HG03159 (cell line): ENCODE results near the gene MRPS27.
A peak's percentile ranks its signal among the peaks of the same experiment; 100 is the strongest.
"Not testable (repeated sequence)": the region's sequence is repeated elsewhere in the genome, so short reads cannot be mapped to it uniquely, and the experiment has no call there.

Experiments used
- ATAC-seq: cut with Tn5 transposase; IDR thresholded peaks from one replicate; pipeline ENCODE4 v1.9.1; 2021; ENCODE audit warnings: mild to moderate bottlenecking, moderate library complexity; ENCODE audit not compliant: unreplicated experiment

Gene MRPS27

DNA sequence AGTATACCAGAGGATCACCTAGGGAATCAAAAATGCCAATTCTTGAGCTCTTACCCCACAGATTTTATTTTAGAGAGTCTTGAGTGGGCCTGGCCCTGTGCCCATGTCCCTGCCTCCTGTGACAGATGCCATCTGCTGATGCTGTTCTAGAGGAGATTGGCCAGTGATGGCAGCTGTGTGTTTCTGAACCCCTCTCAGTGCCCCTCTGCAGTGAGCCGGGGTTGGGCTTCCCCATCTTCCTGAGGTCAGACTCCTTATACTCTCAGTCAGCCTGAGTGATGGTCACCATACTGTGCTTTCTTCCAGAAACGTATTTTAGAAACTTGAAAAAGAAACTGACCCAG lies 6.2 kb upstream of the MRPS27 start:
- ATAC-seq = no peak

DNA sequence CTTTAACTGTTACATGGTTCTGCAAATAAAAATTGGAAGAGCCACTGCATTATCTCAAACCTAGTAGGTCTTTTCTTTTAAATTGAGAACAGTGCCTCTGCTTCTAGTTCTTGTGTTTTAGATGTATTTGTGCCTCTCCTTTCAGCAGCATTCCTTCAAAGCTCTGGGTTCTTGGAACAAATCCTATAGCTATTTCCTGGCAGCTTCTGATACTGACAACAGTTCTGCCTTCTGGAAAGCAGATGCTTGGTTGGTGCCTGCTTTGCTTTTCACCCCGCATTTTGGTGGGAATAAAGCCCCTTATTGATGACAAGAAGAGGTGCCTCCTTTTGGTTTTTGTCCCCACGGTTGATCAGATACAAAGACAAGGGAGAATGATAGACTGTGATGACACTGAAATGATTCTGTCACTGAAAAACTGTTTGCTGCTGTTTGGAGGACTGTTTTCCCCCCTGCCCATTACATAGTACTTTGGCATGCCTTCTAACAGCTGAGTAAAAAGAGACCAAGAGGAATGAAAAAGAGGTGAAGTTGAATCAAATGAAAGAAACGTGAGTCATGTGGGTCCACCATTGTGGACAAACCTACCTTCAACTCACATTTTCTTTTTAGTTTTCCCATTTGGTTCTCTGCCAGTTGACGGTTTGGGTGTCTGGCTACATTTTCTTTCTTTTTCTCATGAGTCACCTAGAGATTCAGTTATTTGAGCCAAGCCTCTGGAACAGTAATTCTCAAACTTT lies 5.7 kb upstream of the MRPS27 start:
- ATAC-seq = no peak

DNA sequence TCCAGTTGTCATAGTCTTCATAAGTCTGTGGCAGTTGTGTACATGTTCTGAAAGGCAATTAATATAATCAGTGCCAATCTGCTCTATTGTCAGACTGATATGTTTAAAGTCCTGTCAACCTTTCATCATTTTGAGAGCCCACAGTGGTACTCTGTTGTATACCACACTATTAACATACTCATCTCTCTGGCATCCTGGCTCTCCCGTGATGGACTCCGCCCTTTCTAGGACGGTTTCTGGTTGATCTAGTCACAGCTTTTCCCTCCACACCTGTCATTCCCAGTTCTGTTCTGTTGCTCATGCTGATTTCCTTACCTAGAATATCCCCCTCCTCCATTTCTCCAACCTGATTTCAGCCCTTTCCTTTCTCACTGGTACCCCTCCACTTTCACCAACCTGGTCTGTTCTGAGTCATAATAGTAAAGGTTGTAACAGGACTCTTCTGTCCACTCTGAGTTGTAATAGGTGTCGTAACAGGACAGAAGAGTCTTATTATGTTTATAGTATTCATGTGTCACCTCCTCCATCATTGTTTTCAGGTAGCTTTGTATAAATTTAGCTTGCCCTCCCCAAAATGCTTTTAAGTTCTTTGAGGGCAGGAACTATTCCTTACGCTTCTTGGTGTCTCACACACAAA lies 4.3 kb upstream of the MRPS27 start:
- ATAC-seq = no peak

DNA sequence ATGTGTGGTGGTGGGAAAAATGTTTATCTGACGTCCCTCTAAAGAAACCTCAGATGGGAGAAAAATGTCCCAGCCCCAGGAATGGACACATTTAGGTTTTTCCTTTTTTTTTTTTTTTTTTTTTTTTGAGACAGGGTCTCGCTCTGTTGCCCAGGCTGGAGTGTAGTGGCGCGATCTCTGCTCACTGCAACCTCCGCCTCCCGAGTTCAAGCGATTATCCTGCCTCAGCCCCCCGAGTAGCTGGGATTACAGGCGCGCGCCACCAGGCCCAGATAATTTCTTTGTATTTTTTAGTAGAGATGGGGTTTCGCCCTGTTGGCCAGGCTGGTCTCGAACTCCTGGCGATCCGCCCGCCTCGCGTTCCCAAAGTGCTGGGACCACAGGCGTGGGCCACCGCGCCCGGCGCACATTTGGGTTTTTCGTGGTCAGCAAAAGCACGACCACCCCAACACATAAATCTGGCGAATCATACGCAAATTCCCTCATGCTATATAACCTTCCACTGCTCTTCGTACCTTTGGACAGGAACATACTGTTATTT lies 535 bp downstream of the MRPS27 start:
- ATAC-seq = peak; percentile 3

DNA sequence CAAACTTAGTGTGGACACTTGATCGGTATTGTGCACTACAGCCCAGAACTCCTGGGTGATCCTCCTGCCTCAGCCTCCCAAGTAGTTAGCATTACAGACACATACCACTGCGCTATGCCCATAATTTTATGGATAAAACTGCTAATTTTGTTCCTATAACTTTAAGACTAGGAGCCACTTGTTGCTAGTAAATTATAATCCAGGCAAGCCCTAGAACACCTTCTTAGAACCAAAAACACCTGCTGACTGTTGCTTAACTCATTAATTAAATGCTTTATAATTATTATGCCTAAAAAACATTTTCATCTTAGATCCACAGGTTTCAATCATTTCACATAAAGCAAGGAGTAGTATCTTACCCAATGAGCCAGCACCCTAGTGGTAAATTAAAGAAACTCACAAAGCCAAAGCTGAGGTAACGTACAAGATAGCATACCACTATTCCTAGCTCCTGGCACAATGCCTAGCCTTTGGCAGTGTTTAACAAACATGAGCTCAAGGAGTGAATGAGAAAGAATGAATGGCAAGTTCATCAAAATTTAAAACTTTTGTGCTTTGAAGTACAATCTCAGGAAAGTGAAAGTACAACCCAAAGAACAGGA lies 5.4 kb downstream of the MRPS27 start:
- no peak for ATAC-seq

DNA sequence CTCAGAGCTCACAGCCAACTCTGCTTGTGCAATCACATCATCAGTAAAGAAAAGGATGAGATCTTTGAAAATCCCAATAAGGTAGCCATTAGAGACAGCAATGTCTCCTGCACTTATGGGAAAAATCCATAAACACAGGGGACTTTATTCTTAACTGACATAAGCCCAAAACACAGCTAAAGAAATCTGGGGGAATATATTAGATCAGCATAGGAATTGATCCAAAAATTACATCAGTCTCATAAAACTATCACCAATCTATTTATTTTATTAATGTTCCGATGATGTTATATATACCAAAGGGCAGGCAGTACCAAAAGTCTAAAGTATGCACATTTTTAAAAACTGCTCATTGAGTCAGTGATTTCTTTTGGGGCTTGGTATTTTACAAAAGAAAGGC lies 6.9 kb downstream of the MRPS27 start:
- no peak for ATAC-seq

DNA sequence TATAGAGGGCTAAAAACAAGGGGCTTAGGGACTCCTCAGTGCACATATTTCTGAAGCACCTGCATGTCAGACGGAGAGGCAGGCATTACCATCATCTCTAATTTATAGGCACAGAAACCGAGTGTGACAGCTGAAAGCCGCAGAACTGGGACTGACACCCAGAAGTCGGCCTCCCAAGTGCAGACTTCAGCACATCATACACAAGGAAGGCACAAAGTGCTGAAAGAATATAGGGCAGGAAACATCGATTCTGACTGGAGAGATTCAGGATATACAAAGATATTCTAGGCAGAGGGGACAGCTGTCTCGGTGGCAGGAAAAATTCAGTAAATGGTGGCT lies 11.2 kb downstream of the MRPS27 start:
- ATAC-seq = no peak

DNA sequence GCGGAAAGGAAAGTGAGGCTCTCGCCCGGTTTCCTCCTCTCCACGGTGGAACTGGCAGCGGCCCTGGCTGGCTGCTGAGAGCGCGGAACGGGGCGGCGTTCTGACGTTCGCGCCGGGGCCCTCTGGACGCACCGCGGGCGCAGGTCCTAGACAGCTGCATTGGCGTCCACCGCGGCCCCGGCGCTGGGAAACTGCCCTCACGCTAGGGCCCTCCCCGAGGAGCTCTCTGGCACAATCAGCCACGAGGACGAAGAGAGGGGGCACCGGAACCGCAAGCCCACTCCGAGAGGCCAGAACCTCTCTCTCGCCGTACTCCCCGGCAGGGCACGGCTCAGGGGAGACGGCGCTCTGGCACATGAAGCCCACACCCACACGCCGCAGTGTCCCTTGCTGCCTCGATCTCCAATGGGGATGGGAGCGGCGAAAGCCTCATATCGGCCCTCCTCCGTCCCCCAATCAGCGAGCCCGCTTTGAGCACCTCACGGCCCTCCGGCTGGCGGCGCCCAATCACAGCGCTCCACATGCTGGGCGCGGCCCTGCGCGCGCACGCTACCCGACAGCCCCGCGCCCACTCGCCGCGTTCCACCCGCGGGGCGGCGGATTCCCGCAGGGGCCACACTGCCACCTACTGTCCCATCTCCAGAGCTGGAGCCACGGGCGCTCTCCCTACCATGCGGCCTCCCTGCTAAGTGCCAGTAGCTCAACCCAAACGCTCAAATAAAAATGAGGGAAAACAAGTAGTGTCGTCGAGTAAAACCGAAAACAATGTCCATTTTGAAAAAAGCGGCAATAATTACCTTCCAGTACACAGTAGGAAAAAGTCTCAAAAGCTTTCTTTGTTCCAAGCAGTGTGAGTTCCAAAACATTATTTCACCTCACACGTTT lies 11.8 kb downstream of the MRPS27 start:
- peak; percentile 93 for ATAC-seq

DNA sequence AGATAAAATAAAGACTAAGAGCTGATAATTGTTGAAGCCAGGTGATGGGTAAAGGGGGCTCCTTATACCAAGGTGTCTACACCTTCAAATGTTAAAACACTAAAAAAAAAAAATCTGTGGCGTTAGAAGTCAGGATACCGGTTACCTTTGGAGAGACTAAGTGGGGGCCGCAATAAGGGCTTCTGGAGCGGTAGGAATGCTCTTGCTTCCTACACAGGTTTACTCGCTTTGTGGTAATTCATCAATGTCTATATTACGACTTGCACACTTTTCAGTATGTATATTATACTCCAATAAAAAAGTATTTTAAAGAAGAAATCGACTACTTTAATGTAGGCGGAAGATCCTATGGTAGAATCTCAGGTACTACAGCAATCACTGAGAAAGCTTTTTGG lies 12.5 kb downstream of the MRPS27 start:
- no peak for ATAC-seq

DNA sequence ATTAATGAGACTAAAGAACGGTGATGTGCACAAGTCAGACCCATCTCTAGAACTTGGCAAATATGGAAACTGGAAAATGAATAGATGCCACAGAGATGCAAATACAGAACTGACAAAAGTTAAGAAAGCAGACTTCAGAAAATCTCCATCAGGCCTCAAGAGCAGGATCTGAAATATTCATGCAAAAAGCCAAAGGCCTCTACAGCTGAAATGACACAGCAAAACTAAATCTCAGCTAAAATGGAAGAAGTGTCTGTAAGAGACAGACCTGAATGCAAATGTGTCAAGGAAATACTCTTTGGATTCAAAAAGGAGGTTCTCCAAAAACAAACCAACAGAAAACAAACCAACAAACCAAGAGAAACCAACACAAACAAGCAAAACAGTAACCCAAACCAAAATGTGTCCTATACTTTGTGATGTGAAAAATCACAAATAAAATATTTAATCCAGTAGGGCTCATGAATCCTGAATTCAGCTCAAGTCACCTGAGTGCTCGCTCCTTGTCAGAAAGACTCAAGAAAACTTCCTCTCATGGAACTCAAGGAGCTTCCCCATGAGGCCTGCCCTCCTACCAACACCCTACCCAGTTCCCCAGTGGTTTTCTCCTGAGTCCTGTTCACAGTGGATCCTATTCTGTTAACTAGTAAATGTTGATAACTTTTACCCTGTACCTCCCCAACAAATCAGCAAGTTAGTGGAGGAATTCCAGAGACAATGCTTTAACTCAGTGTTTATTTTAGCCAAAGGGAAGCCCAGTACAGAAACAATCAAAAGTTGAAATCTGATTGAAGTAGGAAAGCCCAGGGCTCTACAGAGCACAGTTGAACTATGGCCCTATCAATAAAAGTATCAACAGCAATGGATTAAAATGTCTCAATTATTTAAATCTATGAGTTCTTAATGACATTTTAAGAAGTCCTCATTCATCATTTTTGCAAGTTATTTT lies 14.6 kb downstream of the MRPS27 start:
- ATAC-seq = no peak

DNA sequence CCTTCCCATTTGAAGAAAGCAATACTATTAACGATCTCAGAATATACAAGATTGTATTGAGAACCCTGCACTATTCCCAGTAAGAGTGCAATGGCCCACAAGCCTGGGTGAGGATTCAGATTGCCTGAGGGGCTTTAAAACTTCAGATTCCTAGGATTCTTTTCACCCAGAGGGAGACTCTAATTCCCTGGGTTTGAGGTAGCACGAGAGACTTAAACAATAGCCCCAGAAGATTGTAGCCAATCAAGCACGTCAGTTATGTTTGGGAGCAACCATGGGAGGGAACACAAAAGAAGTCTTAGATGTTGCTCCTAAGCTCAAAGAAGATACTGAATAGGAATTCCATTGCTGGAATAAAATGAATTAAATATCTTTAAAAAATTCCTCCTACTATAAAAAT lies 17.9 kb downstream of the MRPS27 start:
- ATAC-seq = no peak

DNA sequence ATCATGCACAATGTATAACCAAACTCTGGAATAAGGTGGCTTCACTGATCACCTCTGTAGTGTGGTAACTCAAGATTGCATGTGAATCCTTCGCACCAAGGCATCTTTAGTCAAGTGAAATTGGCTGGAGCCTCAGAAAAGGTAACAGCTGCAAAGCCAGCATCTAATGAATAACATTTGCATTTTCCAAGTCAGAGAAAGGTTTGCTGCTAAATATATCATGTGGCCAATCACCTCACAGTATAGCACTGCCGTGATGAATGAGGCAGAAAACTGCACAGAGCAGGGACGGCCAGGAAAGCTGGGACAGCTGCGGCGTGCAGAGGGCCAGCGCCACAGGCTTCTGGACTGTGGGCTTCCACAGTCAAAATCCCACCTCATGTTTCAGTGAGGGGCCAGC lies 18.5 kb downstream of the MRPS27 start:
- ATAC-seq = peak; percentile 65

DNA sequence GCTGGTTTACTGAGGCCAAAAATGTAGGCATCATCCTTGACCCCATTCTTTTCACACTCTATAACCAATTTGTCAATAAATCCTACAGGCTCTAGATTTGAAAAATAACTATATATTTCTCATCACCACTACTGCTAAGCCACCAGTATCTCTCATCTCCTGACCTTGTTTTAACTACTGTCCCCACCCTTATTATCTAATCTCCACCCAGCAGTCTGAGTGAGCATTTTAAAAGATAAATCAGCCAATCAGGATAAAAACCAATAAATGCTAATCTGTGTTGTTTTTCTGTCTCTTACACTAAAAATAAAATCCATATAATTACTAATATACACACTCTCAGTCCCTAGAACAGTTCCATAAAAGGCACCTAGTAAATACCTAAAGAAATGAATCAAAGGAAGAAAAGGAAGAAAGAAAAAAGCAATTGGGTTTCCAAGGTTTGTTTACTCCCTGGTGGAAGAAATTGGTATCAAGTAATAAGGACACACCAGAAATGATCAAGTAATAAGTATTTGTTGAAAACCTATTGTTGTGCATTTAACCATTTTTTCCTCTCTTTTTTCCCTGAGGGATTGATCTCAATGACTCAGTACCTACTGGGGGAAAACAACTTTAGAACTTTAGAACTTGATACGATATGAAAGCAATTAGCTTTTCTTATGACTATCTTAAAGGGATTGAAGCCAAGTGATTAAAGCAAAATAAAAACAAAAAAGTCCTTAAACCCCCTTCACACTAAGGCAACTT lies 19.3 kb downstream of the MRPS27 start:
- no peak for ATAC-seq

DNA sequence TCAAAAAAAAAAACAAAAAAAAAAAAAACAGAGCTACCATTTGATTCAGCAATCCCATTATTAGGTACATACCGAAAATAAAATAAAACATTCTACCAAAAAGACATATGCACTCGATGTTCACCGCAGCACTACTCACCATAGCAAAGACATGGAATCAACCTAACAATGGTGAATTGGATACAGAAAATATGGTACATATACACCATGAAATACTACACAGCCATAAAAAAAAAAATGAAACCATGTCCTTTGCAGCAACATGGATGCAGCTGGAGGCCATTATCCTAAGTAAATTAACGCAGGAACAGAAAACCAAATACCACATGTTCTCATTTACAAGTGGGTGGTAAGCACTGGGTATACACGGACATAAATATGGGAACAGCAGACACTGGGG lies 21.3 kb downstream of the MRPS27 start:
- no peak for ATAC-seq

DNA sequence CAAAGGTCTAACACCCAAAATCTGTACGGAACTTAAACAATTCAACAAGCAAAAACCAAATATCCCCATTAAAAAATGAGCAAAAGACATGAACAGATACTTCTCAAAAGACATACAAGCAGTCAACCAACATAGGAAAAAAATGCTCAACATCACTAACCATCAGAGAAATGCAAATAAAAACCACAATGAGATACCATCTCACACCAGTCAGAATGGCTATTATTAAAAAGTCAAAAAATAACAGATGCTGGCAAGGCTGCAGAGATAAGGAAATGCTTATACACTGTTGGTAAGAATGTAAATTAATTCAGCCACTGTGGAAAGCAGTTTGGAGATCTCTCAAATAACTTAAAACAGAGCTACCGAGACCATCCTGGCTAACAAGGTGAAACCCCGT lies 21.9 kb downstream of the MRPS27 start:
- ATAC-seq = not testable (repeated sequence)

DNA sequence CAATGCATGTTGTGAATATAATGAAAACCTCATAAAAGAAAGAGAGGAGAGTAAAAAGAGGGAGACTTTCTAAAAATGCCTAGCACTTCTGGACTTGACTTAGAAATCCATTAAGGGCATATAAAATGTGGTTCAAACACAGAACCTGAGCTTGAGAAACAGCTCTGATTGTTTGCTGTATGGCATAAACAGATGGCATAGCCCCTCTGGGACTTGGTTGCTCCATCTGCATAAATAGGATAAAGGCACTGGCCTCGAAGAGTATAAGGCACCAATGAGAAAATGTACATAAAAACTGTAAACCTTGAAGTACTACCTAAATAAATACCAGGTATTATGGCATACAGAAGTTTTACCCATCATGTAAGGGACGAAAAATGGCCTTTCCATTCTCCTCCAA lies 23.8 kb downstream of the MRPS27 start:
- ATAC-seq = no peak

DNA sequence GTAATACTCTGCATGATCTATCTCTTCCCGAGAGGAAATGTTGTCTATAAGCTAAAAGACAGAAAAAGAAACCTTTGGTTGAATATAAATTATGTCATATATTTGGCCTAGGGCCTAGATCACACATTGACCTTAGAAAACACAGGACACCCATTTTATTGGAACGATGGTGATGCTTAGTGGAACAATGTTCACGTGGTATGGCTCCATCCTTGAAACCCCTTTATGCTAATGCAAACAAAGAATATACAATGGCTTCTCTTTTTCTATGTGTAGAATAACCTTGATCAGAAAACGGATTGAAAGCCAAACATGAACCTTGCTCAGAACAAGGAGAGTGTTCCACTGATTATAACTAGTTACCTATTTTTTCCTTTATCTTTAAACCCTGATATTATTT lies 24.5 kb downstream of the MRPS27 start:
- ATAC-seq = no peak

DNA sequence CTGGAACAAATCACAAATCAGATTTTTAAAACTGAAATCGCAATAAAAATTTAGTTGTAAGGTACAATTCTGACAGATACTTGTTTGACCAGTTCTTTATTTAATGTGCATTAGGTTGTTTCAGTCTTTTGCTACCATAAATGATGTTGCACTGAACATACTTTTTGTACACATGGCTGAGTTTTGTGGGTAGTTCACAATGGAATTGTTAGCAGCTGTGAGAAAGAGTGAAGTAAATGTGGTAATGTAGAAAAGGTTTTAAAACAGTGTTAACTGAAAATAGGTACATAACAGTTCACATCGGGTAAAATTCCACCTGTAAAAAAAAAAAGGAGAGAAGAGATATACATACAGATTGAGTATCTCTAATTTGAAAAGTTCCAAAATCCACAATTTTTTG lies 25.6 kb downstream of the MRPS27 start:
- no peak for ATAC-seq

DNA sequence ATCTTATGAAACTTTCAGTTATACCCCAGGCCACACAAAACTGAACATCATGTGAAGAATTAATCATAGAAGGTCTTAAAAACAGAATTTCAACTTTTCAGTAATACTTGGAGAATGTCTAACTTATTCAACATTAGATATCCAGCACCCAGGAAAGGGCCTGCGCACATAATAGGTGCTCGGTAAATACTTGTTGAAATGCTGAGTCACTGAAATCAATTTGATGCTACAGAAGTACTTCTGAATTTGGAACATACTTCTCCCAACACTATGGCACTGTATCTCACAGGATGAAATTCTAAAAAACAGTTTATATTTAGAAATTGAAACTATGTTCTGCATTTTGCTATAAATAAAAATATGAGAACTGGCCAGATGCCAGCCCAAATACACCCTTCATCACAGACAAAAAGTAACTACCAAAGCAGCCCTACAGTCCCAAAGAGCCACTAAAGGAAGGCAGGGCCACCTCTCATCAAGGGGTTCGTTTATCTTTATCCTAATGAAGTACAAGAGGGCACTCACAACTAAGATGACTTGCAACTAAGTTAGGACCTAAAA lies 26.5 kb downstream of the MRPS27 start:
- no peak for ATAC-seq
